ENCODE results near the gene CSH2.
"Not testable (repeated sequence)": the region's sequence is repeated elsewhere in the genome, so short reads cannot be mapped to it uniquely, and the experiment has no call there.

GRCh38 chr17:63874061-63874626 lies 667 bp upstream of the CSH2 start:
- TF ChIP-seq, protein P1, sequence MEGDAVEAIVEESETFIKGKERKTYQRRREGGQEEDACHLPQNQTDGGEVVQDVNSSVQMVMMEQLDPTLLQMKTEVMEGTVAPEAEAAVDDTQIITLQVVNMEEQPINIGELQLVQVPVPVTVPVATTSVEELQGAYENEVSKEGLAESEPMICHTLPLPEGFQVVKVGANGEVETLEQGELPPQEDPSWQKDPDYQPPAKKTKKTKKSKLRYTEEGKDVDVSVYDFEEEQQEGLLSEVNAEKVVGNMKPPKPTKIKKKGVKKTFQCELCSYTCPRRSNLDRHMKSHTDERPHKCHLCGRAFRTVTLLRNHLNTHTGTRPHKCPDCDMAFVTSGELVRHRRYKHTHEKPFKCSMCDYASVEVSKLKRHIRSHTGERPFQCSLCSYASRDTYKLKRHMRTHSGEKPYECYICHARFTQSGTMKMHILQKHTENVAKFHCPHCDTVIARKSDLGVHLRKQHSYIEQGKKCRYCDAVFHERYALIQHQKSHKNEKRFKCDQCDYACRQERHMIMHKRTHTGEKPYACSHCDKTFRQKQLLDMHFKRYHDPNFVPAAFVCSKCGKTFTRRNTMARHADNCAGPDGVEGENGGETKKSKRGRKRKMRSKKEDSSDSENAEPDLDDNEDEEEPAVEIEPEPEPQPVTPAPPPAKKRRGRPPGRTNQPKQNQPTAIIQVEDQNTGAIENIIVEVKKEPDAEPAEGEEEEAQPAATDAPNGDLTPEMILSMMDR (IDR thresholded peaks at IDR 0.05; ENCODE audit: borderline replicate concordance, extremely low read depth, low read length, poor library complexity, severe bottlenecking): not testable (repeated sequence)
- TF ChIP-seq EZH2 (IDR thresholded peaks at IDR 0.05; ENCODE audit: borderline replicate concordance, low read depth, low read length, severe bottlenecking): not testable (repeated sequence)

Data from DND-41 (cell line).